Measurements from ENCODE around the gene NOD2. TPM values are rescaled to one million over a fixed set of nuclear protein-coding genes. Genes with fewer than 3 reads are reported as not detected.

NOD2 gene
- total and polyA plus RNA-seq, 2 experiments from 2014 or later, result 0.27 to 0.66 TPM

GRCh38 chr16:50681021-50681885 lies 12.2 kb upstream of the NOD2 start, which contains the start of gene SNX20:
TSS of gene SNX20 (minus strand) at chr16:50681312. CDS start at chr16:50677526, 3,786 bp downstream.
- H3K4me1 ChIP-seq (ENCODE audit: insufficient read depth), result no peaks in the 10 kb centered on the region
- no peak within 1 kb of the TSS for H3K27ac ChIP-seq (ENCODE audit: low read depth)
- H4K20me1 ChIP-seq (replicated peaks; ENCODE audit: insufficient read depth), result no peaks in the 10 kb centered on the region
- no peak within 1 kb of the TSS for H3K4me2 ChIP-seq
- no peak within 1 kb of the TSS for H2AFZ ChIP-seq
- Mint-ChIP-seq H3K4me1 (no peaks in the 10 kb centered on the region; the same call in 2 of the 3 replicates), H3K36me3 (ENCODE audit: low read depth) (no peaks in the 10 kb centered on the region), H3K27ac (no peak within 1 kb of the TSS), H3K9me3 (no peaks in the 10 kb centered on the region), H3K4me3 (no peak within 1 kb of the TSS), H3K27me3 (ENCODE audit: insufficient read depth, low read depth, poor library complexity) (peaks cover 3% of the 10 kb centered on the region)
- no peaks in the 10 kb centered on the region for H3K79me2 ChIP-seq (replicated peaks; ENCODE audit: insufficient read depth)
- ATAC-seq (no peak), DNase-seq (ENCODE audit: low spot score) (no peak)
- H3K36me3 ChIP-seq (ENCODE audit: insufficient read depth), result no peaks in the 10 kb centered on the region
- TF ChIP-seq POLR2AphosphoS5 (IDR thresholded peaks at IDR 0.05; ENCODE audit: low read depth), result no peak
- TF ChIP-seq STAT1 (IDR thresholded peaks at IDR 0.05; ENCODE audit: unreplicated experiment), result no peak
- no peak for TF ChIP-seq ZNF462 (CRISPR knock-in tag; IDR thresholded peaks at IDR 0.05)
- TF ChIP-seq ZNF114 (CRISPR knock-in tag; IDR thresholded peaks at IDR 0.05), result no peak
- no peak for TF ChIP-seq ETS1 (IDR thresholded peaks at IDR 0.05)
- no peak for TF ChIP-seq EZH2phosphoT487 (IDR thresholded peaks at IDR 0.05; ENCODE audit: unreplicated experiment)
- TF ChIP-seq REST (IDR thresholded peaks at IDR 0.05; ENCODE audit: unreplicated experiment), result no peak
- no peak for TF ChIP-seq EZH2 (IDR thresholded peaks at IDR 0.05; ENCODE audit: low read depth, unreplicated experiment)
- no peak for TF ChIP-seq ZNF331 (CRISPR knock-in tag; IDR thresholded peaks at IDR 0.05; ENCODE audit: low read depth)
- TF ChIP-seq NANOG (IDR thresholded peaks at IDR 0.05; ENCODE audit: borderline replicate concordance), result no peak
- TF ChIP-seq CREB1 (CRISPR knock-in tag; IDR thresholded peaks at IDR 0.05; ENCODE audit: low read depth), result no peak
- no peak for TF ChIP-seq CTCF (conservative IDR thresholded peaks at IDR 0.05; ENCODE audit: low read depth in 2 of 2)
- no peak for TF ChIP-seq JUNB (IDR thresholded peaks at IDR 0.05; ENCODE audit: unreplicated experiment)
- H3K9me2 ChIP-seq (ENCODE audit: insufficient read depth), result no peaks in the 10 kb centered on the region
- no peaks in the 10 kb centered on the region for H3F3A ChIP-seq (replicated peaks; ENCODE audit: low read depth)
- no peak within 1 kb of the TSS for H3K4me3 ChIP-seq
- no peaks in the 10 kb centered on the region for H3K27me3 ChIP-seq (ENCODE audit: insufficient read depth)
